HL-60 (cell line): ENCODE results near the gene KLF15.

Source experiments
- DNase-seq, 2 experiments: peaks; one replicate each; pipeline ENCODE4 v3.0.0-alpha.2; 2010 to 2020; ENCODE audit warnings: low read depth in 1 of 2, low spot score in 1 of 2
- H3K27ac ChIP-seq: fragments of 250-450 bp; sonication (Bioruptor Pico); replicated peaks from 2 replicates; pipeline ENCODE4 v1.5.1; 2020; ENCODE audit warnings: mild to moderate bottlenecking, moderate library complexity
- H3K27me3 ChIP-seq: fragments of 250-450 bp; sonication (Bioruptor Pico); 2 replicates; pipeline ENCODE4 v1.5.1; 2021; ENCODE audit warnings: mild to moderate bottlenecking, moderate library complexity; ENCODE audit not compliant: insufficient read depth, poor library complexity, severe bottlenecking
- H3K4me3 ChIP-seq: replicated peaks from 2 replicates; pipeline ENCODE4 v1.5.1; 2011; ENCODE audit warnings: mild to moderate bottlenecking, control low read depth, low read length; ENCODE audit not compliant: insufficient read depth
- GABPA ChIP-seq: IDR thresholded peaks from 2 replicates; pipeline ENCODE4 v1.6.1; 2012; ENCODE audit warnings: low read depth
- POLR2AphosphoS5 ChIP-seq: IDR thresholded peaks from 2 replicates; pipeline ENCODE4 v1.6.1; 2012; ENCODE audit warnings: low read depth
- SPI1 ChIP-seq: IDR thresholded peaks from 2 replicates; pipeline ENCODE4 v1.6.1; 2012; ENCODE audit warnings: low read depth, mild to moderate bottlenecking, borderline replicate concordance
- TF ChIP-seq, protein P1 (sequence below): IDR thresholded peaks from one replicate; pipeline ENCODE4 v1.5.1; 2011; ENCODE audit warnings: low read length, control low read depth, inconsistent platforms; ENCODE audit not compliant: insufficient read depth
- TF ChIP-seq, protein P2 (sequence below): IDR thresholded peaks from 2 replicates; pipeline ENCODE4 v1.6.1; 2012; ENCODE audit warnings: low read depth; ENCODE audit not compliant: insufficient replicate concordance

KLF15 gene

GRCh38 chr3:126321490-126321889 is 35.7 kb downstream of the KLF15 start:
- H3K27ac ChIP-seq = no peak overlapping the region
- TF ChIP-seq, protein P1, sequence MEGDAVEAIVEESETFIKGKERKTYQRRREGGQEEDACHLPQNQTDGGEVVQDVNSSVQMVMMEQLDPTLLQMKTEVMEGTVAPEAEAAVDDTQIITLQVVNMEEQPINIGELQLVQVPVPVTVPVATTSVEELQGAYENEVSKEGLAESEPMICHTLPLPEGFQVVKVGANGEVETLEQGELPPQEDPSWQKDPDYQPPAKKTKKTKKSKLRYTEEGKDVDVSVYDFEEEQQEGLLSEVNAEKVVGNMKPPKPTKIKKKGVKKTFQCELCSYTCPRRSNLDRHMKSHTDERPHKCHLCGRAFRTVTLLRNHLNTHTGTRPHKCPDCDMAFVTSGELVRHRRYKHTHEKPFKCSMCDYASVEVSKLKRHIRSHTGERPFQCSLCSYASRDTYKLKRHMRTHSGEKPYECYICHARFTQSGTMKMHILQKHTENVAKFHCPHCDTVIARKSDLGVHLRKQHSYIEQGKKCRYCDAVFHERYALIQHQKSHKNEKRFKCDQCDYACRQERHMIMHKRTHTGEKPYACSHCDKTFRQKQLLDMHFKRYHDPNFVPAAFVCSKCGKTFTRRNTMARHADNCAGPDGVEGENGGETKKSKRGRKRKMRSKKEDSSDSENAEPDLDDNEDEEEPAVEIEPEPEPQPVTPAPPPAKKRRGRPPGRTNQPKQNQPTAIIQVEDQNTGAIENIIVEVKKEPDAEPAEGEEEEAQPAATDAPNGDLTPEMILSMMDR = no peak
- TF ChIP-seq SPI1 = no peak
- TF ChIP-seq, protein P2, sequence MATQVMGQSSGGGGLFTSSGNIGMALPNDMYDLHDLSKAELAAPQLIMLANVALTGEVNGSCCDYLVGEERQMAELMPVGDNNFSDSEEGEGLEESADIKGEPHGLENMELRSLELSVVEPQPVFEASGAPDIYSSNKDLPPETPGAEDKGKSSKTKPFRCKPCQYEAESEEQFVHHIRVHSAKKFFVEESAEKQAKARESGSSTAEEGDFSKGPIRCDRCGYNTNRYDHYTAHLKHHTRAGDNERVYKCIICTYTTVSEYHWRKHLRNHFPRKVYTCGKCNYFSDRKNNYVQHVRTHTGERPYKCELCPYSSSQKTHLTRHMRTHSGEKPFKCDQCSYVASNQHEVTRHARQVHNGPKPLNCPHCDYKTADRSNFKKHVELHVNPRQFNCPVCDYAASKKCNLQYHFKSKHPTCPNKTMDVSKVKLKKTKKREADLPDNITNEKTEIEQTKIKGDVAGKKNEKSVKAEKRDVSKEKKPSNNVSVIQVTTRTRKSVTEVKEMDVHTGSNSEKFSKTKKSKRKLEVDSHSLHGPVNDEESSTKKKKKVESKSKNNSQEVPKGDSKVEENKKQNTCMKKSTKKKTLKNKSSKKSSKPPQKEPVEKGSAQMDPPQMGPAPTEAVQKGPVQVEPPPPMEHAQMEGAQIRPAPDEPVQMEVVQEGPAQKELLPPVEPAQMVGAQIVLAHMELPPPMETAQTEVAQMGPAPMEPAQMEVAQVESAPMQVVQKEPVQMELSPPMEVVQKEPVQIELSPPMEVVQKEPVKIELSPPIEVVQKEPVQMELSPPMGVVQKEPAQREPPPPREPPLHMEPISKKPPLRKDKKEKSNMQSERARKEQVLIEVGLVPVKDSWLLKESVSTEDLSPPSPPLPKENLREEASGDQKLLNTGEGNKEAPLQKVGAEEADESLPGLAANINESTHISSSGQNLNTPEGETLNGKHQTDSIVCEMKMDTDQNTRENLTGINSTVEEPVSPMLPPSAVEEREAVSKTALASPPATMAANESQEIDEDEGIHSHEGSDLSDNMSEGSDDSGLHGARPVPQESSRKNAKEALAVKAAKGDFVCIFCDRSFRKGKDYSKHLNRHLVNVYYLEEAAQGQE = no peak
- TF ChIP-seq POLR2AphosphoS5 = no peak
- no peak for TF ChIP-seq GABPA
- no peak for DNase-seq
- H3K27me3 ChIP-seq = peaks cover 2% of the 10 kb centered on the region
- H3K4me3 ChIP-seq = no peak overlapping the region

- Histone ChIP-seq H3K27ac (no peak overlapping the region), H3K27me3 (peaks cover 2% of the 10 kb centered on the region), H3K4me3 (no peak overlapping the region)
- TF ChIP-seq GABPA (no peak), POLR2AphosphoS5 (no peak), SPI1 (no peak)
- TF ChIP-seq, protein P1 = no peak
- TF ChIP-seq, protein P2 = no peak
- no peak for DNase-seq
Observed at GRCh38 chr3:126320517-126321293, 36.5 kb downstream of the KLF15 start.

- TF ChIP-seq POLR2AphosphoS5 (no peak), SPI1 (no peak), GABPA (no peak)
- TF ChIP-seq, protein P1 = no peak
- TF ChIP-seq, protein P2 = no peak
- Histone ChIP-seq H3K27ac (no peak overlapping the region), H3K27me3 (peaks cover 2% of the 10 kb centered on the region), H3K4me3 (no peak overlapping the region)
- DNase-seq = no peak
Observed at GRCh38 chr3:126319701-126320295, 37.4 kb downstream of the KLF15 start.
